HG03439 (cell line): ENCODE data around the gene NRIP1.
"Not testable (repeated sequence)": the region's sequence is repeated elsewhere in the genome, so short reads cannot be mapped to it uniquely, and the experiment has no call there.

Experiments
- ATAC-seq: cut with Tn5 transposase; IDR thresholded peaks from one replicate; pipeline ENCODE4 v1.9.1; 2021; ENCODE audit warnings: mild to moderate bottlenecking, moderate library complexity; ENCODE audit not compliant: unreplicated experiment

The NRIP1 gene

DNA sequence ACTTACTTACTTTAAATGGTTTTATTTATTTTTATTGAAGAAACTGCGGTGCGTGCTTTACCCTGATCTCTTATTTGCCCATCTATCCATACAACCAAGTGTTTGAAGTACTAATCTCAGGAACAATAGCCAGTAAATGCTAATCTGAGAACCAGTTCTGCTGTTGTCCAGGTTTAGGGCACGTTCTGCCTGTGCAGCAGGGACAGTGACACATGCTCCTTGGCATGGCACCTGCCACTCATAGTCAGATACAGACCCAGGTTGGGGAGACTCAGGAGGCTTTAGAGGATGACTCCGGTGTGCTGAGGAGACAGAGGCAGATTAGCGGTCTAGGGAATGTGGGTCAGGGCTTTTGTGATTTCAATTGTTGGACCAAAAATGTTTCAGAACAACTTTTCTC is 83.6 kb downstream of the NRIP1 start:
- ATAC-seq: no peak

DNA sequence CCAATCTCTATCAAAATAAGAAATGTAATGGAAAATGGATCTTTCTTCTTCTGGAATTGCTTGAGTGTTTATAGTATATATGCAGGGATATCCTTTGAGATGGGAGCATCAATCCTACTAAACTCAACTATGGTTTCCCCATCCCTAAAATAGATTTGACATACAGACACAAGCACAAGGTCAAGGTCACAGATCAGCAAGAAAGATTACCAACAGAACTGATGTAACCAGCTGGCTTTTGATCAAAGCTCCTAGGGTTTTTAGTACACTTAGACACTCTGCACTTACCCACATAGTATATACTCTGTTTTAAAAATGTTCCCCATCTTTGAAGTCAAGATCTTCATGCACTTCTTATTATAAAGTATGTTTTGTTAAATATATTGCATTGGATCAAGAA is 85.5 kb downstream of the NRIP1 start:
- ATAC-seq: no peak

DNA sequence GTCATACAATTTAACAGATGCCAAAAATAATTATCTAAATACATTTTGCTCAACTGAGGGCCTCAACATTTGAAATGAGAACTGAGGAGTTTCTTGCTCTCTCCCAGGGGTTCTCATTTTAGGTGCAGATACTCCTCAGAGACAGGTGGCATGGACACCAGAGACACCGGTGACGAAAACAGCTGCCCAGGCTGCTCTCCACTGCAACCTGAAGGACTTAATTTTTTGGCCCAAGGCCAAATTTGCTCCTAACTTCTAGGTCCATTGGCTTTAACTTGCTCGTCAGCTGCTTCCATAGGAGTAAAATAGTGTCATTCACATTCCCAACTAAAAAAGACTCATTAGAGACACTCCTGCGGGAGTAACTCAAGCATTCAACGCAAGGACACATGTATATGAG is 87.0 kb downstream of the NRIP1 start:
- ATAC-seq: no peak

DNA sequence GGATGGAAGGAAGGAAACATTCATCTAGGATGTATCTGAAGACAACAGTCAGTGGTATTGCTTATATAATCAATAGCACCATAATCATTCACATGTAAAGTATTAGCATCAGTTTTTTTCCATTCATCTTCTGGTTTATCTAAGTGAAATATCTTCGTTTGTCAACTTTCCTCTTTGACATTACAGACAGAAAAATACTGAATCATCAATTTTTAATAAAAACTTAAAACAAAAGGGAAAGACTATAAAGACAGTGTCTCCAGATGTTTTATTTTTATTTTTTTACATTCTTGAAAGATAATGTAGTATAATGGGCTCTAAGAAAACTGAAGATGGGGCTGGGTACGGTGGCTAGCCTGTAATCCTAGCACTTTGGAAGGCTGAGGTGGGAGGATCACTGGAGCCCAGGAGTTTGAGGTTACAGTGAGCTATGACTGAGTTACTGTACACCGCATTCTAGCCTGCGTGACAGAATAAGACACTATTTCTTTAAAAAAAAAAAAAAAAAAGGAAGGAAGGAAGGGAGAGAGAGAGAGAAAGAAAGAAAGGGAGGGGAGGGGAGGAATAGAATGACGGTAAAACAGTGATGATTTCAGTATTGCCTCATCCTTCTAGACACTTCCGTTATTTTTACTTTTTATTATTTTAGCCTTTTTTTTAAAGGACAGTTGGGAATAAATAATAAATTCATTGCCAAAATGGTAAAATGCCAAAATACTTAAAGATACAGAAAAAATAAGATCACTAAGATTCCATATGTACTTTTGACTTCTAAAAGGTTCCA is 89.5 kb downstream of the NRIP1 start:
- ATAC-seq: no peak

DNA sequence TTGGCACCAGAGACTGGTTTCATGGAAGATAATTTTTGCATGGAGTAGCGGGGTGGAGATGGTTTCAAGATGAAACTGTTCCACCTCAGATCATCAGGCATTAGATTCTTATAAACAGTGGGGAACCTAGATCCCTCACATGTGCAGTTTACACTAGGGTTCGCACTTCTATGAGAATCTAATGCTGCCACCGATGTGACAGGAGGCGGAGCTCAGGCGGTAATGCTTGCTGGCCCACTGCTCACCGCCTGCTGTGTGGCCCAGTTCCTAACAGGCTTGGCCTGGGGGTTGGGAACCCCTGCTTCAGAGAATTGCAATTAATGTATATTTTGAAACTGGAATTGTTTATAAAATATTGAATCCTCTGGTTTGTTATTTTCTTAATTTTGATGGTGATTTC is 92.1 kb downstream of the NRIP1 start:
- no peak for ATAC-seq

DNA sequence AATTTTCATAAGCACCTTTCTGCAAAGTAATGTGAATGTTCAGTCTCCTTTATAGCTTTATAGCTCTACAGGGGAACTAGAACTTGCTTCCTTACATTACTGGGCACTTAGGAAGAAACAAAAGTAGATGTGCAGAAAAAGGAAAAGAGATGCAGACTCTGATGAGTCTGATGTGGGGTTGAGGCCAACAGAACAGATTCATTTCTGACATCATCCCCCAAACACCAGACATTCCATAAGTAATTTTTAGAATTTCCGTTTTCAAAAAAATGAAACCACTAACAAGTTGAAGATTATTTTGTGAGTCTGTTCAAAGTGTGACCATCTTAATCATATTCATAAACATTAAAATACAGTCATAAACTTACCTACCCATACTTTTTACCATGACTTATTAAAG is 96.0 kb downstream of the NRIP1 start:
- no peak for ATAC-seq

DNA sequence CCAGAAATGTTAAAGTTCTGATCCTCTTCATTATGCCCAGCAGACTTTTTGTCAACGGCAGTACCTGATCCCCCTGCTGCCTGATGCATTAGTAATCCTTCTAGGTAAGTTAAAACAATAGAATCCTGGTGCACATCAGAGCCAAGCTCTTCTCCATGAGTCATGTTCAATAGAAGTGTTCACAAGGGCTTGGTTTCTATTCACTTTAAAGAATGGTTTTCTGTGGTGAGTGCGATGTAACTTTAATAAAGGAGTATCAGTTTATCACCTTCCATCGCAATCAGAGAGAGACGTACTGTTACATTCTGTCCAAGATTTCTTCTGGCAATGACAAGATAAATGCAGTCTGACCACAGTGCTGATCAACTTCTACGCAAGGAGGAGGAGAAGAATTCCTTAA is 96.8 kb downstream of the NRIP1 start:
- ATAC-seq: no peak

DNA sequence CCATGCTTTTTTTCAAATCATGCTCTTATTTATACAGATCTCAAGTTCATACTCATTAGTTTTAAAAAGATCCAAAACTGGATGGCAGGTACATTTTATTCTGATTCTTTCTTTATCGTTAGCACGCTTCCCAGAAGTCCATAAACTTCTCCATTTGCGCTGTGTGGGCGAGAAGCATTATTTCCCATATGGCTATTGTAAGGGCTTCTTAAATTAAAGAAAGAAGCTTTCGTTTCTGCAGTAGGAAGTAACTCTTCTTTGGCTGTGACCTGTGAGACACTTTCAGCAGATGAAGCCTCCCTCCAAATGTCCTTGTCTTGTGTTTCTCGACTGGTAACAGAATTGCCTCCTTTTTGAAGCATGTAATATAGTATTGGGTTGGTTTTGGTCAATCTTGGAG is 100.2 kb downstream of the NRIP1 start:
- ATAC-seq: no peak

DNA sequence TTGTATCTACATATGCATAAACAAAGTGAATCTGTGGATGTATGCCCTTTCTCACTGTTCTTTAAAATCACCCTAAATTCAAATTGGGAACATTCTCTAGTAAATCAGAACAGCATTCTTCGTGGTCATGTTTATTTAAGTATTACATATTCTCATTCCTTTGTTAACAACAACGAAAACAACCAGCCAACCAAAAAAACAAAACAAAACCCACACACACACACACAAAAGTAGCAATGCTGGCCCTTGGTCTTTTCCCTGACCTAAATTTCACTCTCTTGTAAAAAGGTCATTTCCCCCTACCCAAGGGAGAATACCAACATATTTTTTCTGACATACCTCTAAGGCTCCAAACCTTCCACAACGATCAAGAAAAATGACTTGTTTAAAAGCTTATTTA is 102.6 kb downstream of the NRIP1 start:
- ATAC-seq: no peak

DNA sequence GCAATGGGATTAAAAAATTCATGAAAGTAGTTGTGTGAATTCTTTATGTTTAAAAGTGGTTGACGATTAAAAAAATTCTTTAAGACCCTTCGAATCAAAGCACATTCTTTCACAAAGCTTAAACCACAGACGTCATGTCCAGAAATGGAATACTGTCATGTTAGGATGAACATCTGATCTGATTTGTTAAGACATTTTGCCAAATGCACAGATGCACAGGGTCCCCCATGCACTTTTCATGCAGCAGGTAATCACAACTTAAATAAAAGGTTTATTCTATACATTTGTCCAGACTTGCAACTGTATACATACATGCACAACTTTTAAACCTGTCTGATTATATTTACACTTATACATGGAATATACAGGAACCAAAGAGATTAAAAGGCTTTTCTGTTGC is 103.3 kb downstream of the NRIP1 start:
- no peak for ATAC-seq

DNA sequence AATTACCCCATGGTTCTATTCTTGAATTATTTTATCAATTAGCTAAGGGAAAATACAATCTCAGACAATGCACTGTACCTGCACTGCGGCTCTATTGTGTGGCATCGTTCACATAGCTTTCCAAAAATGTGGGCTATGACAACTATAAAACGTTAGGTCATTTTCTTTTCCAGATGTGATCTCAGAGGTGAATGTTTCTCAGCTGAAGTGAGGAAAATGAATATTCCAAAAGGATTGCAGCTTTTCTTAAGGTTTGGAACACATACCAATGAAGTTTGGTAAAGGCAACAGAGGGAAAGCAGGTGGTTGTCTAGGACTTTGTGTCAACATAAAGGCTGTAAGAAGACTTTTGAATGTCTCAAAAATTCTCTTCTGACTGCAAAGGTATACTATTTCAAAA is 105.5 kb downstream of the NRIP1 start:
- no peak for ATAC-seq

DNA sequence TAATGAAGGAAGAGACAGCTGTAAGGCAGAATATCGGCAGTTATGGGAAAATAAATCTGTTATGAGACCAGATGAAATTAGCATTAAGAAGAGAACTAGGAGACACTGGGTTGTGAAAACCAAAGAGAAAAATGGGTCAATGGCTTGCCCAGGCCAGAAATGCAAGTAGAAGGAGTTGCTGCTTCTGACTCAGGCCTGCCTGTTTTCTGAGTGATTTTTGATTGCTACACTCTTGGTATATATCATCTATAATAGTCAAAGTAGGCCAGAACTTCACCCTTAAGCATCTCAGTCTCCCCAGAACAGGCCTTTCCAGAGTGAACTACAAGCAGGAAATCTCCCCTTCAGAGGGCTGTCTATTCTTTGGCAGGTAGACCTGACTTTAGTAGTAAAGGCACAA is 107.0 kb downstream of the NRIP1 start:
- ATAC-seq: no peak

DNA sequence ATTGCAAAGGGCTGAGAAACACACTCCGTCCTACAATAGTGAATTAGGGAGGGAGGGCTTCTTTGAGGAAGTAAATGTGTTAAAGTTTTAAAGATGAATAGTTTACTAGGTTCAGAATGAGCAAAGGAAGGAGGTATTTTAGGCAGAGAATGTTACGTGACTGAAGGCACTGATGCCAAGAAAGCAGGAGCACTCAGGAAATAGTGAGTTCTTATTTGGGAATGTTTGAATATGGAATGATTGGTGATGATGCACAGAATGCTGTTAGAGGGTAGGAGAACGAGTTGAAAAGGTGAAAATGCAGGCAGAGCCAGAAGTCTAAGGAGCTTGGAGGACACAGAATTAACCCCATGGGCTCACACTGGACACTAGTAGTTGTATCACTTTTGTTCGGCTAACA is 108.0 kb downstream of the NRIP1 start:
- no peak for ATAC-seq

DNA sequence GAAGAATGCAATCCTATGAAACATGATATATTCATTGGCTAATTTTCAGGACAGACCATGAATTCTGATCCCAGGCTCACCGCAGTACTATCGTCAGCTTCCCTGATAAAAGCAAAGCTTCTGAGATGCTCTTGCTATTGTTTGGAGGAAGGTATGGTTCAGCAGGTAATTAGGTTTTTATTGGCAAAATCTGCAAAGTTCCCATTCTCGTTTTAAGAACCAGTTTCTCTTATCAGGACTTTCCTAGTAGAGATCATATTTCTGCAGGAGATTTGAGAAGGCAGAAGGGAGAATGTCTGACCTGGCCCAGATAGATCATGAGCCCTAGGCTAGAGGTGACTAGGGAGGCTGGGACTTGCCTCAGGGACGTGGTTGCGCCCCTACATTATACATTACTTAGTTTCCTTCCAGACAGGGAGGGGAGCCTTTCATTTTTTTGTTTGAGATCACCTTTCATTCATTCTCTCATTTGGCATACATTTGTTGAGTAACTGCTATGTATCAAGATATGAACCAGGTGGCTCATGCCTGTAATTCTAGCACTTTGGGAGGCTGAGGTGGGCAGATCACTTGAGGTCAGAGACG is 108.8 kb downstream of the NRIP1 start:
- ATAC-seq: no peak

DNA sequence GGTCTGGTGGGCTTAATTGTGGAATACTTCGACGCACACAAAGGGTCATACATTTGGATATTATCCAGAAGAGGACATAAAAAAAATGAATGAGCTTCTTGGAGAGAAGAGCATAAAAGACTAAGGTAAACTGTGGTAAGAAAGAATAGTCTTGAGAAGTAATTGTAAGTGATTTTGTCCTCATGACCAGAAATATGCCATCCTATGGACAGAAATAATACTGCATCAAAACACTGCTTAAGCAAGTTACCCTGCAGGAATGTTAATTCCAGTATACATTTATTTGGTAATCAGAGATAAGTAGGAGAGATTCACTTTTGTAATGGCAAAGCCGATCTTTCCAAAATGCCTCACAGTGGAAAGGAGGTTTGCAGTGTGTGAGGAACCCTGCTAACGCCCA is 111.9 kb downstream of the NRIP1 start:
- ATAC-seq: no peak

DNA sequence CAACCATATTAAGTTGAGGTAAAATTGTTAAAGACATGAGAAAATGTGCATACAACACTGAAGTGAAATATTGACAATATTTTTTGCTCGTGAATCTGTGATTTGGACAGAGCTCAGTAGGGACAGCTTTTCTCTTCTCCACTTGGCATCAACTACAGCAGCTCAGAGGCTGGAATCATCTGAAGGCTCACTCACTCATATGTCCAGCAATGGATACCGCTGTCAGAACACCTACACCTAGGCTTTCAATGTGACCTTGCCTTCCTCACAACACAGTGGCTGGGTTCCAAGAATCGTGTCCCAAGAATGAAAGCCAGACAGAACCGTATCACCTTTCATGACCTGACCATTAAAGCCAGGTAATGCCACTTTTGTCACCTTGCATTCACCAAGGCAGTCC is 115.2 kb downstream of the NRIP1 start:
- ATAC-seq: no peak

DNA sequence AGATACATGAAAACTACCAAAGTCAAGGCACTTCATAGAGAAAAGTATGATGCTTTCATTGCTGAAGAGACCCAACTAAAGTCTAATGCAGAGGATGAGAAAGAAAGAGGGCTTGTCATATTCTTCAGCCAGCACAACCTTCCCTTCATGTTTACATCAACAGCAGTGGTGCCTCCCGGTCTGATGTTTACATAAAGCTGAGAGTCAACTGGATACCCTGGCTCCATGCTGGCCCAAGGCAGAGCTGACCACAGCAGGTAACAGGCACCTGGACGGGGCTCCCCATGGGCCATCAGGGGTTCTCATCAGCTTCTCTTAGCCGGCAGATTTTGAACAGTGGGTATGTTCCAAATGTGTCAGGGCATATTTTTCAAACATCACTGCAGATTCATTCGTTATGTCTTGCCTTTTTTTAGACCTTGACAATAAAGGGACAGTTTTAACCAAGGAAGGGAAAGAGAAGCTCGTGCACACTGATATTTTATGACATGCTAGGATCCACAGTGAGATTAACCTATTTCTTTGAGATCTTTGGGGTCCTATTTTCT is 117.1 kb downstream of the NRIP1 start:
- ATAC-seq: no peak

DNA sequence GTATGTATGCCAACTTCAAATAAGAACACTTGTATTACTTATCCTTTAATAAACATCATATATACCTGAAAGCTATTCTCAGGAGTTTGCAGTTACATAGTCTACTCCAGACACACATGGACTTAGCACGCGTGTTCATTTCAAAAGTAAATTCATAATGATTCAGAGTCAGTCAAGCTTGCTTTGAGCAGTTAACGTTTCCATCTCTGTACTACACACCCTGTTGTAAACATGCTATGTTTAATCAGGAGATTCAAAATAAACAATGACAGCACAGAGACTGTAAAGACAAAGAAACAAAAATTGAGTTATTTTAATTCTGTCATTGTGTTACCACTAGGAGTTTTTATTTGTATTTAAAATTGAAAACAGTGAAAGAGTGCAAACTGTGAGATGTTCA is 119.6 kb downstream of the NRIP1 start:
- ATAC-seq: no peak

DNA sequence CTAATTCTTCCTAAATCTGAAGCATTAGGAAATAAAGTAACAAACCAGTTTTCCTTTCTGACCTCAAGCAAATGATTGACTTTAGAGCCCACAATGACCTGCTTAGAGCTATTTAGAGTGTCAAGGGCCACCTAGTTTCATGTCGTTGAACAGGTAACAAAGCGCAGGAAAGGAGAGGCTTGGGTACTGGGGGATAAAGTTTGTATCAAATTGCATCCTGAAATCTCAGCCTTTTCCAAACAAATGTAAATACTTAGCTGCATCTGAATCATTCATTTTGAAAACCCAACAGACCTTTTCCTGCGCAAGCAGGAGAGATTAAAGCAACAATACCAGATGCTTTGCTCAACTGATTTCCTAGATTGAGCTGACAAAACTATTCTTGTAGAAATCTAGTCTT is 121.2 kb downstream of the NRIP1 start:
- ATAC-seq: no peak

DNA sequence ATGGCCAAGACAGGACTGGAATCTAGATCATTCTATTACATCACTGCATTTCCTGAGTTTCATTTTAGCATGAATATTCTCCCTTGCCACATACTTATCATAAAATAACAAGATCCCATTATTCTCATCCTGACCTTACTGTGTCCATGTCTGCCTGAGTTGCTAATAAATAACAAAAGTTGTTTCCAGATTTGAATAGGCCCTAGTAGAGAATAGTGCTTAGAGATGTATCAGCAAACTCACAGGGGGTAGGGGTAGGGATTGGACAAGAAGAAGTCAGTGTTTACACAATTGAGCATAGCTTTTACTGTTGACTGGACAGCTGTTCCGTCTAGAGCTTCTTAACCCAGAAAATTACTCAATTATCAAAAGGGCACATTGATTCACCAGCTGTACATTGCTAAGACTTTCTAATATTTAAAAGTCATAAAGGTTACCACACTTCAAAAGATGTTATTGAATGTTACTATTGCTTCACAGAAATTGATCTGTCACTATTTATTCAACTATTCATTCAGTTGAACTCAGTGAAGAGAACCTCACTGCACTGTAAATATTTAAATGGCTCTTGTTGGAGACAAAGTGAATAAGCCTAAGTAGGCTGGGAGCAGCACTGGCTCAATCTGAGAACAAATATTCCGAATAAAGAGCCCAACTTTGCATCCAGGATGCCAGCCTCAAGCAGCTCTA is 121.9 kb downstream of the NRIP1 start:
- ATAC-seq: no peak

DNA sequence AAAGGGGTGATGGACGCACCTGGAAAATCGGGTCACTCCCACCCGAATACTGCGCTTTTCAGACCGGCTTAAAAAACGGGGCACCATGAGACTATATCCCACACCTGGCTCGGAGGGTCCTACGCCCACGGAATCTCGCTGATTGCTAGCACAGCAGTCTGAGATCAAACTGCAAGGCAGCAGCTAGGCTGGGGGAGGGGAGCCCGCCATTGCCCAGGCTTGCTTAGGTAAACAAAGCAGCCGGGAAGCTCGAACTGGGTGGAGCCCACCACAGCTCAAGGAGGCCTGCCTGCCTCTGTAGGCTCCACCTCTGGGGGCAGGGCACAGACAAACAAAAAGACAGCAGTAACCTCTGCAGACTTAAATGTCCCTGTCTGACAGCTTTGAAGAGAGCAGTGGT is 137.5 kb downstream of the NRIP1 start:
- not testable (repeated sequence) for ATAC-seq

DNA sequence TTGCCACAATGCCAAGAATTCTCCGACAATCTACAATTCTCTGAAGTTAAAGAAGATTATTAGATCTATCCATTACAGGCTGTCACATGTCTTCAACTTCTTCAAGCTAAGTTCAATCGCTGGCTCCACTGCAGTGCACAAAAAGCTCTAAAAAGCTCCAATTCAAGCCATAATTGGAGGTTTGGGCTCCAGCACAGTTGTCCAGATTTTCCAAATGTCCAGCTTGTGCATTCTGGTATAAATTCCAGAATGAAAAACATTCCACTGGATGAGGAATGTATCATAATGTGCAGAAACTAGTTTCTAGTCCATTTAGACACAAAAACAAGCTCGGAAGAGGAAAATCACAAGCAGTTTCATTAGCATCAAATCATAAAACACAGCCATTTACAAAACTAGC is 138.6 kb downstream of the NRIP1 start:
- no peak for ATAC-seq
